DOHH2 (cell line): ENCODE results near the gene ITPKC.
A peak's percentile ranks its signal among the peaks of the same experiment; 100 is the strongest.

Experiments used
- H3F3A ChIP-seq: fragments of 200-600 bp; sonication (generic), shearing (Covaris generic); 2 replicates; pipeline ENCODE4 v1.6.0; 2016; ENCODE audit warnings: antibody characterized with exemption, mild to moderate bottlenecking; ENCODE audit not compliant: control insufficient read depth, insufficient read depth
- H3K27ac ChIP-seq: fragments of 200-600 bp; sonication (generic); 2 replicates; pipeline ENCODE4 v1.5.1; 2014; ENCODE audit warnings: low read depth, mild to moderate bottlenecking, low read length, moderate library complexity
- H3K27me3 ChIP-seq: fragments of 200-600 bp; sonication (generic); 2 replicates; pipeline ENCODE4 v1.6.1; 2014; ENCODE audit warnings: mild to moderate bottlenecking, low read length, mixed read lengths; ENCODE audit not compliant: control insufficient read depth
- H3K36me3 ChIP-seq: fragments of 200-600 bp; sonication (generic); 2 replicates; pipeline ENCODE4 v1.6.1; 2014; ENCODE audit warnings: mild to moderate bottlenecking, low read length, moderate library complexity, mixed read lengths; ENCODE audit not compliant: control insufficient read depth
- H3K4me1 ChIP-seq: fragments of 200-600 bp; sonication (generic); 2 replicates; pipeline ENCODE4 v1.6.1; 2014; ENCODE audit warnings: mild to moderate bottlenecking, low read length, mixed read lengths; ENCODE audit not compliant: control insufficient read depth
- H3K4me2 ChIP-seq: fragments of 200-600 bp; sonication (generic); 2 replicates; pipeline ENCODE4 v1.6.0; 2014; ENCODE audit warnings: mild to moderate bottlenecking, low read length, moderate library complexity
- H3K4me3 ChIP-seq: fragments of 200-600 bp; sonication (generic); 2 replicates; pipeline ENCODE4 v1.5.1; 2014; ENCODE audit warnings: mild to moderate bottlenecking, low read length, mixed read lengths
- H3K79me2 ChIP-seq: fragments of 200-600 bp; sonication (generic); 2 replicates; pipeline ENCODE4 v1.6.1; 2014; ENCODE audit warnings: mild to moderate bottlenecking, low read length, mixed read lengths; ENCODE audit not compliant: control insufficient read depth
- H3K9me2 ChIP-seq: fragments of 200-600 bp; sonication (generic); replicated peaks from 2 replicates; pipeline ENCODE4 v1.6.1; 2014; ENCODE audit warnings: mild to moderate bottlenecking, low read length, mixed read lengths; ENCODE audit not compliant: control insufficient read depth
- H3K9me3 ChIP-seq: fragments of 200-600 bp; sonication (generic); 2 replicates; pipeline ENCODE4 v1.6.1; 2014; ENCODE audit warnings: antibody characterized with exemption, low read length, mixed read lengths; ENCODE audit not compliant: control insufficient read depth, insufficient read depth
- H4K20me1 ChIP-seq: fragments of 200-600 bp; sonication (generic); 2 replicates; pipeline ENCODE4 v1.6.0; 2014; ENCODE audit warnings: low read depth, mild to moderate bottlenecking, antibody characterized with exemption, low read length, moderate library complexity; ENCODE audit not compliant: control insufficient read depth, insufficient read depth
- CTCF ChIP-seq: fragments of 200-600 bp; sonication (generic); IDR thresholded peaks from one replicate; pipeline ENCODE4 v1.5.1; 2014; ENCODE audit warnings: antibody characterized with exemption, mild to moderate bottlenecking, low read depth, low read length; ENCODE audit not compliant: poor library complexity, severe bottlenecking
- EZH2phosphoT487 ChIP-seq: fragments of 200-600 bp; sonication (generic); IDR thresholded peaks from 2 replicates; pipeline ENCODE4 v1.6.1; 2017; ENCODE audit warnings: borderline replicate concordance, mild to moderate bottlenecking, antibody characterized with exemption, low read length, moderate library complexity, mixed read lengths

ITPKC gene

GRCh38 chr19:40688309-40688708 is 28.6 kb upstream of the ITPKC start:
- Histone ChIP-seq H3K4me3 (no peak overlapping the region), H3K4me2 (no peak overlapping the region), H3K36me3 (no peaks in the 10 kb centered on the region)

GRCh38 chr19:40688987-40689338 is 27.9 kb upstream of the ITPKC start:
- Histone ChIP-seq H3K9me3 (no peaks in the 10 kb centered on the region), H3K36me3 (no peaks in the 10 kb centered on the region), H3K79me2 (no peaks in the 10 kb centered on the region), H3K27me3 (no peaks in the 10 kb centered on the region), H3K4me2 (peak overlapping the region; percentile 90), H3K4me3 (peak overlapping the region; percentile 85; the same call in 1 of the 2 replicates), H4K20me1 (no peaks in the 10 kb centered on the region), H3K9me2 (no peaks in the 10 kb centered on the region), H3K4me1 (peaks cover 36% of the 10 kb centered on the region), H3K27ac (no peak overlapping the region), H3F3A (no peaks in the 10 kb centered on the region)
- no peak for TF ChIP-seq CTCF
- no peak for TF ChIP-seq EZH2phosphoT487

More at GRCh38 chr19:40688309-40688708, 28.6 kb upstream of the ITPKC start:
- Histone ChIP-seq H3K9me3 (no peaks in the 10 kb centered on the region), H3K4me1 (peaks cover 36% of the 10 kb centered on the region), H3F3A (no peaks in the 10 kb centered on the region), H3K9me2 (no peaks in the 10 kb centered on the region), H3K79me2 (no peaks in the 10 kb centered on the region), H3K27me3 (no peaks in the 10 kb centered on the region), H4K20me1 (no peaks in the 10 kb centered on the region), H3K27ac (no peak overlapping the region)
- TF ChIP-seq CTCF, result no peak

GRCh38 chr19:40689339-40690049 is 27.4 kb upstream of the ITPKC start:
- Histone ChIP-seq H4K20me1 (0 out of 2 replicates have a peak, but pooled peaks cover under 1% of the 10 kb centered on the region), H3K4me2 (peak overlapping the region; percentile 90), H3K79me2 (no peaks in the 10 kb centered on the region), H3K27ac (no peak overlapping the region), H3F3A (no peaks in the 10 kb centered on the region), H3K4me3 (peak overlapping the region; percentile 85), H3K27me3 (no peaks in the 10 kb centered on the region), H3K4me1 (peaks cover 36% of the 10 kb centered on the region), H3K36me3 (no peaks in the 10 kb centered on the region), H3K9me3 (no peaks in the 10 kb centered on the region), H3K9me2 (no peaks in the 10 kb centered on the region)
- TF ChIP-seq EZH2phosphoT487 (no peak), CTCF (no peak)
